Stimulated activated CD4-positive, alpha-beta T cell treated with anti-CD3 and anti-CD28 coated beads, Interleukin-4, amount 100 ng/mL, for 24 hours (primary cell): ENCODE data around the gene MARCO.
"Not testable (repeated sequence)": the region's sequence is repeated elsewhere in the genome, so short reads cannot be mapped to it uniquely, and the experiment has no call there.

Source experiments
- DNase-seq: peaks from one replicate; pipeline ENCODE4 v3.0.0-alpha.2; 2020

The MARCO gene

DNA sequence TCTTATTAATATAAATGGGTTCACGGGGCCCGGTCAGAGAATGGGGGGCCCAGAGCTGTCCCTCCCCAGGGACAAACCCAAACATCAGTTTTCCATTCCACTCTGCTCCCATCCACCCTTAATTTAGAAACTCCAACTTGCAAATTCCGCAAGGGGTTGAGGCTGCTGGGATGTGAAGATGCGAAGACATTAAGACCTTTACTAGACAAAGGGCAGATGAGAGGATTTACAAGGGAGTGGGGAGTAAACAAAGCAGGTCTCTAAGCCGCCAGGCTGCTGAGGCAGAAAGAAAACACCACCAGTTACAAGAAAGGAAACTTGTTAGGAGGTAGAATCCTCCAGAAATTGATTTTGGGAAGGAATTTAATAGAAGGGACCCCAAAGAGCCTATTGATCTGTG lies 33.1 kb downstream of the MARCO start:
- no peak for DNase-seq

- DNase-seq = no peak
Observed at GRCh38 chr2:118978064-118978463, 36.1 kb downstream of the MARCO start.

GRCh38 chr2:118979152-118979861 lies 37.3 kb downstream of the MARCO start:
- no peak for DNase-seq

GRCh38 chr2:118980022-118980421 lies 38.0 kb downstream of the MARCO start:
- no peak for DNase-seq

DNA sequence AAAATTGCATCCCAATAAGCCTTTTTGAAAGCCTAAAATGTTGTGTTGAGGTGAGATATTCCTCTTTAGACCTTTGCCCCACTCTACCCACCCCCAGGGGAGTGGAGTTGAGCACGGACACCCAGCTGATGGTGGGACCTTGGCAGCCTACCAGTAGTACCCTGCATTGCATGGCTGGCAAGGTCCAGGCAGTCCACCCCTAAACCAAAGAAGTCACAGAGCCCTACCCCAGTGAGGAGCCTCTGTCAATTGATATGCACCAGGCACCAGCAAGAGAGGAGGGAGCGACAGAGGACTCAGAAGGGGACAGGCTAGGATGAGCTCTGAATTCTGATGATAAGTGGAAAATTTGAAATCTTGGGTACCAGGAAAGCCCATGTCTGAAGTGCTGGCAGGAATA lies 38.6 kb downstream of the MARCO start:
- DNase-seq = no peak

- DNase-seq = no peak
Observed at GRCh38 chr2:118981632-118982031, 39.6 kb downstream of the MARCO start.

GRCh38 chr2:118982039-118982438 lies 40.0 kb downstream of the MARCO start:
- DNase-seq = no peak

DNA sequence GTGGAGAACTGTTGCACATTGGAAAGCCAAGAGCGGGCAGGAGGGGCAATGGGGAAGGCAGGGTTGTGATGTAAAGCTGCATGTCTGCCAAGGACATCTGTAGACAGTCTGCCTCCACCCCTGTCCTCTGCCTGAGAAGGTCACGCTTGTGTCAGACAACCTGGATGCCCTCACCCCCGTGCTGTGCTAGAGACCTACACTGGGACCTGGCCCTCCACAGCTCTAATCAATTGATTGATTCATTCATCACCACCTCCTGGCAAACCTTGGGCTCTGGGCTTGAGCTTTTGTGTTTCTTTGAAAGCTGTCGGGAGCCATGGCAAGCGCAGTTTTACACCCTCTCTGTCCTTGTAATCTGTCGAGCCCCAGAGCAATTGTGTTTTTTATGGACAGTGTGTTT lies 41.1 kb downstream of the MARCO start:
- DNase-seq = no peak

DNA sequence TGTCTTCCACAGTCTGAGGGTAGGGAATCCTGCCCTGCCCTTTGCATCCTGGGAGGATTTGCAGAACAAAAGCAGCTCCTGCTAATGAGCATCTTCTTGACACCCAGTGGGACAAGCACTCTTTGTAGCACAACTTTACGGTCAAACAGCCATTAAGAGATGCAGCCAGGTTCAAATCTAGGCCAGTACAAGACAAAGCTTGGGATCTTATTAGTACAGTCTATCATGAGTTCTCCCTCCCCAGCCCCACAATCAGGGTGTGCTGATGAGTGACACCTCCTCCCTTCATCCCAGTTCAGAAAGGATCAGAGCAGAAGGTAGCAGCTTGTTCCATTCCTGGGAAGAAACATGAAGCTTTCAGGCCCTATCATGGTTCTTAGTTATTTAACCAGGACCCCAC lies 41.9 kb downstream of the MARCO start:
- no peak for DNase-seq

DNA sequence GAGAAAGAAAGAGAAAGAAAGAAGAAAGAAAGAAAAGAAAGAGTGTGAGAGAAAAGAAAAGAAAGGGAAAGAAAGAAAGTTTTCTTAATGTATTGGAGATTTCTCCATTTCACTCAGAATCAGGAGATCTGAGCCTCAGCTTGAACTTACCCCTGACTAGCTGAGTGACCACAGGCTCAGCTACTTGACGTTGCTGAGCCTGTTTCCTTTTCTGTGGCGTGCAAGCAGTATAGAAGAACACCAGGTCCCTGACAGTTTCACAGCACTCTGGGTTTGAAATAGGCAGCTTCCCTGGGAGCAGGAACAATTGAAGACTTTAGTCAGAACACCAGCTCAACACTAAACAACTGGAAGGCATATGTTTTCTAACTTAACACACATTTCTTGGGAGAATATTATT lies 44.7 kb downstream of the MARCO start:
- DNase-seq = no peak

DNA sequence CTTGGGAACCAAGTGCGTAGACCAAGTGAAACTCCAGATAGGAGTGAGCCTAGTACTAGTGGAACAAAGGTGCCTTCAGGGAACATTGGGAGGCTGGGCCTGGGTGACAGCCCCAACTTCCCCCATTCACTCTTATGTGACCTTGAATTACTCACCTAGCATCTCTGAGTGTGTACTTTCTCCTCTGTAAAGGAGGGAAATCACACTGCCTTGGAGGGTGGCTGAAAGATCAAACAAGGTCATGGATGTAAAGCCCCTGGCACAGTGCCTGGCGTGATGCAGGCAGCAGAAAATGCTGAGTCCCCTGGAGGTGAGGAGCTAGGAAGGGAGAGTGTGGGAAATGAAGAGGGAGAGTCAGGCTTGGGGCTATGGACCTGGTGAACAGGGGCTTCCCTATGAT lies 45.9 kb downstream of the MARCO start:
- DNase-seq = no peak

GRCh38 chr2:118988706-118989105 lies 46.7 kb downstream of the MARCO start:
- DNase-seq = no peak

GRCh38 chr2:118989481-118989880 lies 47.5 kb downstream of the MARCO start:
- DNase-seq = no peak

- DNase-seq = no peak
Observed at GRCh38 chr2:118990757-118991545, 49.0 kb downstream of the MARCO start.

DNA sequence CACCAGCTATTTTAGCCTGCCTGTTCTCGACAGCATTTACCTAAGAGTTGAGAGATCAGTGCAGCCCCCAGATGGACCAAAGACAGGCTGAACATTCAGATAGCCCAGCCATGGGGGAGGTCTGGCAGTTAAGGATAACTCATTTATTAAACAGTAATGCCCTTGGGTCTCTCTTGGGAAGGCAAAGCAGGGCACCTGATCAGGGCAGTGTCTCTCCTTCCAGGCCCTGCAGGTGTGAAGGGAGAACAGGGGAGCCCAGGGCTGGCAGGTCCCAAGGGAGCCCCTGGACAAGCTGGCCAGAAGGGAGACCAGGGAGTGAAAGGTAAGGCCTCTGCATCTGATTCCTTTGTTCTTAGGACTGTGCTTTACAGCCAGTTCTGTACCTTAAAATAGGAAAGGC lies 49.6 kb downstream of the MARCO start:
- no peak for DNase-seq

GRCh38 chr2:118992740-118993391 lies 50.9 kb downstream of the MARCO start:
- DNase-seq = peak; percentile 9

DNA sequence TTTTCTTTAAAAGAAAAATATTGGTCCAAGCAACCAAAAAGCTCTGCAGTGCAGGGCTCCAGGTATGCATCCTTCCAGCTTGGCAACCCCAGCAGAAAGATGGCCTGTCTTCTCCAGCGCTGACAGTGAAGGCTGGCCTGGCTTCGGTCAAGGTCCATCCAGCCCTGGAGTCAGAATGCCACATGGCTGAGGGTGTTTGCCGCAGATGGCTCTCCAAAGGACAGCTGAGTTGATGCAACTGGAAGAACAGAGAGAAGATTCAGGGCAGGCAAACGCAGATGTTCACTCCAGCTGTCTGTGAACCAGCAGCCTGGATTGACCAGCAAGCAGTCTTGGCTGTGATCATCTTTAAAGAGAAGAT lies 51.4 kb downstream of the MARCO start:
- DNase-seq = no peak

- no peak for DNase-seq
Observed at GRCh38 chr2:118994172-118994700, 52.2 kb downstream of the MARCO start.

DNA sequence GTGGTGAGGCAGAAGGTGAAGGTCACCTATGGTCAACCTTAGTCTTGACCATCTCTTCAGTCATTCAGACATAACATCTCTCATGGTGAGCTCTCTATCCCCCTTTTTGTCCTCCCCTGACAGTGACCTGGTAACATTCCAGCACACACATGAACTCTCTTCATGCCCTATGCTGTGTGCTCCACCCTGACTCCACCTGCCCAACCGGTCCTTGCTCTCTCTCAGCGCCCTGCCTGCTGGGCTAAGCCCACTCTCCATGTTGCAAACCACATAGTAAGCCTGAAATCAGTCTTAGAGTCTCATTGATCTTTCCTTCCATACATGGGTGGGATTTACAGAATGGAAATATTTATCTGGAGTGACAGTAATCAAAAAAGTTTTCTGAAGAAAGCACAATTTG lies 52.8 kb downstream of the MARCO start:
- no peak for DNase-seq

- not testable (repeated sequence) for DNase-seq
Observed at GRCh38 chr2:119003856-119004255, 61.9 kb downstream of the MARCO start.

DNA sequence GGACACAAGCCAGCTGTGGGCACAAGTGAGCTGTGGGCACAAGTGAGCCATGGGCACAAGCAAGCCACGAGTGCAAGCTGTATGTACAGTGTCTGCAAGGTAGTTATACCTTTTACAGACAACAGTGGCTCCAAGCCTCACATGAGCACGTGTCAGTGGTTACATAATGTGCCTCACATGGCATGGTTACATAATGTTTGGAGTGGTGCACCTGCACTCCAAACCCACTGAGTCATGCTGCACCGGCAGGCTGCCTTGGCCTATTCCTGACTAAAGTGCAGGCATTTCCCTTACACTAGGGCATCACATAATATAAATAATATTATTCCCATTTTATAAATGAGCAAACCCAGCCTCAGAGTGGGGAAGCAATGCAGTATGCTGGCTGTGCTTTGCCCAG lies 62.6 kb downstream of the MARCO start:
- DNase-seq = no peak

GRCh38 chr2:119005051-119005450 lies 63.1 kb downstream of the MARCO start:
- no peak for DNase-seq

DNA sequence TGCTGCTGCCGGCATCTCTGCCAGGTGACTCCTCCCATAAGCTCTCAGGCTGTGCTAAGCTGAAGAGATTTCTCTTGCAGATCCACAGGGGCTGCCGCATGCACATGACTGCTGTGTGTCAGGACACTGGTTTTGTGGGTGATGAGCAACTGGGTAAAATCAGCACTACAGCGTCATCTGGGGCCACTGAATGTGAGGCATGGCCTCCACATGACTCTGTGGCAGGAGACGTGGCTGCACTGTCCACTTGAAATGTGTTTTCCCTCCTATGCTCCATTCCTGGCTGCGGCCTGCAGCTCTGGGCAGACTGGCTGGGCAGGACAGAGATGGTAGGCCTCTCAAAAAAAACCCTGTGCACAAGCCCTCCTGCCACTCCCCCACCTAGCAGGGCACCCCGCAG lies 63.6 kb downstream of the MARCO start:
- no peak for DNase-seq

GRCh38 chr2:119006441-119006840 lies 64.4 kb downstream of the MARCO start:
- DNase-seq = no peak
